Esophagus muscularis mucosa (tissue), 3 donors: ENCODE data around the gene CCBE1.

Experiments used
- CTCF ChIP-seq, 3 experiments: fragments of 200-600 bp in 2 of 3; fragments of 450-650 bp in 1 of 3; sonication (generic) in 2 of 3; IDR thresholded peaks; one replicate each; pipeline ENCODE4 v1.5.1; 2017 to 2019; ENCODE audit warnings: antibody characterized with exemption in 3 of 3, mild to moderate bottlenecking in 2 of 3, moderate library complexity in 1 of 3
- POLR2A ChIP-seq: fragments of 450-650 bp; IDR thresholded peaks from one replicate; pipeline ENCODE4 v1.6.1; 2017; ENCODE audit warnings: antibody characterized with exemption, moderate library complexity, mild to moderate bottlenecking, low read depth

GRCh38 chr18:59617468-59617932, 79.7 kb downstream of the CCBE1 start:
- TF ChIP-seq POLR2A (no peak), CTCF (IDR thresholded peaks at IDR 0.05) (no peak)
